ENCODE data around the gene IGFL4.

The IGFL4 gene

DNA sequence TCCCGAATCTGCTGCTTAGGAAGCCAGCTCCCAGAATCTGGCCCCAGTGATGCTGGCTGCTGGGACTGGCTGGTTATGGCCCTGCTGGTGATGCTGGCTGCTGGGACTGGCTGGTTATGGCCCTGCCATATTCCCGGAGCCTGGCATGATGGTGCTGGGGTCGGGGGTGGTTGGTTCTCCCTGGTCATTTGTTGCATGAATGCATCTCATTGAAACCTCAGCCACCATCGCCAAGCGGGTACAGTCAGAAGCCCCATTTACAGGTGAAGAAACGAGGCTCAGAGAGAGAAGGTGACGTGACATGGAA lies 20.0 kb downstream of the IGFL4 start:
- no peak for DNase-seq (ENCODE audit: low spot score)

DNA sequence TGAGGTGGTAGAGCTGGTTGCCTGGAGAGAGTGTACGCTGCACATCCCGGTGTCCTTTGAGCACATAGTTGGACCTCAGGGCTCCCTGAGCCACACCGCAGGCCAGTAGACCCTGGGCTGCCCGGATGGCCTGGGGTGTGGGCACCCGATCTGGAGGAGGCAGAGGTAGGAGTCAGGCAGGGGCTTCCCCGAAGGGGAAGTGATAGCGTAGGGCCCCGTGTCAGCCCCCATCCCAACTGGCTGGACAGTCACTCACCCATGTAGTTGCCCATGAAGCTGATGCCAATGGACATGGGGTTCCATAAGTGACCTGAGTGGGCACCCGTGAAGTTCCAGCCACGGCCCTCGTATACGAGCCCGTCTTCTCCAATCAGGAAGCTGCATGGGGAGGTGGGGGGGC lies 21.5 kb downstream of the IGFL4 start:
- no peak for DNase-seq (ENCODE audit: low spot score)

DNA sequence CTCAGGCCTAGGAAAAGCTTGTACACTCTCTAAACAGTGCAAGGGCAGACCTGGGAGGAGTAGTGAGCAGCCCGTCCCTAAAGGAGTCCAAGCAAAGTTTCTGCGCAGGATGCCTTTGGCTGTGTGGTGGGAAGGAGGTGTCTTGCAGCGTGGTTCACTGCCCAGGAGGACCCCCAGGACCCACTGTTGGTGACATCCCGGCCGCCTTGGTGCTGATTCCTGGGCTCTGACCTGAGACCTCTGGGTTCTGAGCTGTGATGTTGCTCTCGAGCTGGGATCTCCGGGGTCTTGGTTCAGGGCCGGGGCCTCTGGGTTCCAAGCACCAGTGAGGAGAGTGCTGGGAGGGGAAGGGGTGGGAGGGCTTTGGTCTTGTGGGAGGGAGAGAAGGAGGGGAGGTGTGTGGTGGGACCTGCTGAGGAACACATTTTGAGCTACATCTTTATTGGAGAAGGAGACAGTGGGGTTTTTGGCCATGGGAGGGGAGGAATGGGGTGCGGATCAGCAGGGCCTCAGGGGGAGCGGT lies 22.0 kb downstream of the IGFL4 start:
- DNase-seq (ENCODE audit: low spot score): no peak

DNA sequence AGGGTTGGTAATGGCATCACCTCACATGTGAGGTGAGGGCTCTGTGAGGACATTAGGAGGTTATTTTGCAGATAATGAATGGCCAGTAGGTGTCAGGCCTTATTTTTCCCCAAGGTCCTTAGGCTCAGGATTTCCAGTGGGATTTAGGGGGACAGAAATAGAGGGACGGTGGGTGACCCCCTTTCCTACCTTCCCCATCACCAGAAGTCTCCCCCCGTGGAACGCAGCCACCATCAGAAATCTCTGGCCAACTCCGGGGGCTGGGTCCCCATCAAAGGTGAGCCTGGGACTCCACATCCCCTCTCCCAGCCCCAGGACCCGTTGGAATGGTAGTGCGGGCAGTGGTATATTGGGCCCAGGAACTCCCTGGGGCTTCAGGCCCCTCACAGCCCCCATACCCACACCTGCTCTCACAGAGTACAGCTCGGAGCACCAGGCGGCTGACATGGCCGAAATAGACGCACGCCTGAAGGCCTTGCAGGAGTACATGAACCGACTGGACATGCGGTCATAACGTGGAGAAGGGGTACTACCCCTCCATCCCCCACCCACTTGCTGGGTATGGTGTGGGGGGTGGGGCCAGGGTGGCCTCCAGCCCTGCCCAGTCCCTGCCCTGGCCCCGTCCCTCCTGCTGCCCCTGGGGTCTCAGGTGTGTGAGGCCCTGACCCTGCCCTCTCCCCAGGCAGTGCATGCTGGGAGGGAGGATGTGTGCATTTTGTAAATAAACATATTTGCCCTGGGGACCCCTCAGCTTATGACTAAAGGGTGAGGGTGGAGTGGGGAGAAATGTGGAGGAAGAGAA lies 22.7 kb downstream of the IGFL4 start:
- no peak for DNase-seq (ENCODE audit: low spot score)

DNA sequence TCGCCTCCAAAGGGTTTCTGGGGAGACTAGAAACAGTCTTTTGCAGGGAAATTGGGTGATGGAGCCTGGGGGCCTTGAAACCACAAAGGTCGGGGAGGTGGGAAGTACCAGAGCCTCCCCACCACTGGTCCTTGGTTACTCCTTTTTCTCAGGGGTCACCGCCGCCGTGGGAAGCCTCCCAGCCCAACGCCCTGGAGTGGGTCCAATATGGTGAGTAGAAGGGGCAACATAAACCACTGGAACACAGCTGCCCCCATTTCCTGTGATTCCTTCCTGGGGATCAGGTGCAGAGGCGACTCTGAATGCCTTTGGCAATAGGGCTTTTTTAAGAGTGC lies 23.7 kb downstream of the IGFL4 start:
- no peak for DNase-seq (ENCODE audit: low spot score)

DNA sequence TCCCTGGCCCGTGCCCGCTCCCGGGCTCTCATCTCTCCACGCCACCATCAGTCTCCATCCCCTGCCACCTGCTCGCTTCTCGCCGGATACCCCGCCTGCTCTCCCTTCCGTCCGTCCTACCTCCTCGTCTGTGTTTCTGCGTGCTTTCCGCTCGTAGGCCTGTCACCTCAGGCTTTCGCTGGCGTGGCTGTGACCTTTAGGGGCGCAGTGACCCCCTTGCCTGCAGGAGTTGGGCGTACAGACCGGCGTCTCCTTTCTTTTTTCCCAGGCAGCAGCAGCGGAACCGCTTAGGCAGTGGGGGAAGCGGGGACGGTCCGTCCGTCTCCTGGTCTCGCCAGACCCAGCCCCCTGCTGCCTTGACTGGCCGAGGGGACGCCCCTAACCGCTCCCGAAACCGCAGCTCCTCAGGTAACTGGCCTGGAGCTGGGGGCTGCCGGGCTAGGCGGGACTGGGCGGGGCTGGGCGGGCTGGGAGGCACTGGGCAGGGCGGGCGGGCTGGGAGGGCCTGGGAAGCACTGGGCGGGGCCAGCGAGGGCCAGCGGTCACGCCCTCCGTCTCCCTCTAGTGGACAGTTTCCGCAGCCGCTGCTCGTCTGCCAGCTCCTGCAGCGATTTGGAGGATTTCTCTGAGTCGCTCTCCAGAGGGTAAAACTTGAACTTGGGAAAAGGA lies 24.2 kb downstream of the IGFL4 start:
- DNase-seq (ENCODE audit: low spot score): peak; percentile 92

DNA sequence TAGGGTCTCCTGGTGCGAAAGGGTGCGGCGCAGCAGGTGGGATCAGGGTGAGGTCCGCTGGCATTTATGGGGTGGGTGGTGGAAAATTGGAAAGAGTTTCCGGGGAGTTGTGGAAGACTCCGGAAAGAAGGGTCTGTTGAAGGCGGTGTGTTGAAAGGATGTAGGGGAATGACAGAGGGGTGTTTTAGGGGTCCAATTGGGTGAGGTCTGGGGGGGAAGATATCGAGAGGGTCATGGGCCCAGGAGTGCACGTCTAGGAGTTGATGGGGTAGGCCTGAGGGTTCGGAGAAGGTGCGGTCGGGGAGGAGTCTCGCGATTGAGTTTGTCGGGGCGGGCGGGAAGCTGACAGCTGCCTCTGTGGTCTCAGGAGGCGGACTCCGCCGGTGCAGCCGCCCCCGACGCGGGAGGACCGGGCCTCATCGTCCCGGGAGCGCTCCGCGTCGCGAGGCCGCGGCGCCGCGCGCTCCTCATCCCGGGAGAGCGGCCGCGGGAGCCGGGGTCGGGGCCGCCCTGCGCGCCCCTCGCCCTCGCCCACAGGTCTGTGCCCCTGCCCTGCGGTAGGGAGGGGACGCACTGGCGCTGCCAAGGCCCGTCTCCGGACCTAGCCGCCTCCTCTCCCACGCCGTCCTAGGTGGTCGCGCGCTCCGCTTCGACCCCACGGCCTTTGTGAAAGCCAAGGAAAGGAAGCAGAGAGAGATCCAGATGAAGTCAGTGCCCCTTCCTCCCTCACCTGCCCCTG lies 24.9 kb downstream of the IGFL4 start:
- DNase-seq (ENCODE audit: low spot score): no peak

DNA sequence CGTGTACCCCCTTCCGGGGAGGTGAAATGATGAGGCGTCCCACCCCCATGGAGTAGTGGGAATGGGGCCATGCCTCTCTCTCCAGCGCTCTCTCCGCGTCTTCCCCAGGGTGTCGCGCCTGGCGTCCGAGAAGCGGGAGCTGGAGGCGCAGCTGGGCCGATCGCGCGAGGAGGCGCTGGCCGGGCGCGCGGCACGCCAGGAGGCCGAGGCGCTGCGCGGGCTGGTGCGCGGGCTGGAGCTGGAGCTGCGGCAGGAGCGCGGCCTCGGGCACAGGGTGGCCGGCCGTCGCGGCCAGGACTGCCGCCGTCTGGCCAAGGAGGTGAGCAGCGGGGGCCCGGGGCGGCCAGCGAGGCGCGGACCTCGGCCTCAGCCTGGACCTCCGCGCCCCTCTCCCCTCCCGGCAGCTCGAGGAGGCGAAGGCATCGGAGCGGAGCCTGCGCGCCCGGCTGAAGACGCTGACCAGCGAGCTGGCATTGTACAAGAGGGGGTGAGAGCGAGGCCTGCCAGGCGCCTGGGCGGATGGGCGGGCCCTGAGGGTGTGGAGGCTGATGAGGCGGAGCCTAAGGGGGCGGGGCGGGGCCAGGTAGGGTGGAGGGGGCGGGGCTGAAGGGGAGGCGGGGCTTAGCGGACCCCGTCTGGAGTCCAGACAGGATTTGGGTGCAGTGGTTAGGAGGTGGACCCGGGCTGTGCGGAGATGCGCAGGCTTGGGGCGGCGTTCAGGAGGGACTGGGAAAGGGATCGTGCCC lies 25.7 kb downstream of the IGFL4 start:
- peak; percentile 29 for DNase-seq (ENCODE audit: low spot score)

DNA sequence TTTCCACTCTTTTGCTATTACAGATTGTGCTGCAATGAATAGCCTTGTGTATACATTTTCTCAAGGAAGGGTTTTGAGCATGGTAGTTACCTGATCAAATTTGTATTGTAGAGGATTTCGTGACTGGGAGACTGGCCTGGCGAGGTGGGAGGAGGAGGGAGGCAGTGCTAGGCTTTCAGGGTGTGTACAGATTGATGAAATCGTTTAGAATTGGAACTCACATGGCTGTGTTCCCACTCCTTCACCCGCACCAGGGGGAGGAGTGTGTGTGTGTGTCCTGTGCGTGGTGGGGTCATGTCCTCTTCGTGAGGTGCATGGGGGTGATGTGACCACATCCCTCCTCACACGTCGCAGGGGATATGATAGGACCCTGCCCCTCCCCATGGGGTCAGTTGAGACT lies 26.3 kb downstream of the IGFL4 start:
- no peak for DNase-seq (ENCODE audit: low spot score)

DNA sequence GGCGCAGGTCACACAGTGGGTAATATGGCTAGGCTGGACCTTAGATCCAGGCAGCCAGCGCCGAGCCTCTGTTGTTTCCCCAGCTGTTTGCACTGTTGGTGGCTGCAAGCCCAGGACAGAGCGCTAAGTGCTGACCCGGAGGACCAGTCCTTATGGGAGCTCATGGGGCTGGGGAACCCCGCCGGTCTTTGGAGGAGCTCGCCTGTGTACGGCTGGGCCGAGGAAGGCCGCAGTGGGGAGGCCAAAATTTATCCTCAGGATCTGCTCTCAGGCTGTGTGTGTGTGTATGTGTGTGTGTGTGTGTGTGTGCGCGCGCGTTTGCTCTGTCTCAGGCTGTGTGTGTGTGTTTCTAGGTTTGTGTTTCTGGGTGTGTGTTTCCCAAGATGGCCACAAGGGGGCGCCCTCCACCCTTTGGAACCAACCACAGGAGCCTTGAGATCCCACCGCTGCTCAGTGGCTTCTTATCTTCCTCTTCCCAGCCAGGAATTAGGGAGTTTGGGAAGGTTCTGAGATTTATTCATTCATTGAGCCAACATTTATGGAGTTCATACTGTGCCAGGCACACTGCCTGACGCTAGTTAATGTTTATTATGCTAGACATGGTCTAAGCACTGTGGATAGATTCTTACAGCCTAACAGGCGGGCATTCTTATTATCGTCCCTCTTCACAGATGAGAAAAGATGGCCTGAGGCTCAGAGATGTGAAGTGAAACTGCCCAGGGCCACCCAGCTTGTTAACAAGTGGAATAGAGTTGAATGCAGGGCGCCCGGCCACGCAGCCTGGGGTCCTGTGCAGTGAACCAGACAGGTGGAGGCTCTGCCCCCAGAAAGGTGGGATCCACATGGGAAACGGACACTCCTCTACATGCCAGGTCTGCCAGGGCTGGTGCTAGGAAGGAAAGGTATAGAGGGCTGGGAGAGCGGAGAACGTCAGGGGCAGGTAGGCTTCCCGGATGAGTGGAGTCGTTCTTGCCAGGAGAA lies 31.0 kb downstream of the IGFL4 start:
- peak; percentile 76 for DNase-seq (ENCODE audit: low spot score)

DNA sequence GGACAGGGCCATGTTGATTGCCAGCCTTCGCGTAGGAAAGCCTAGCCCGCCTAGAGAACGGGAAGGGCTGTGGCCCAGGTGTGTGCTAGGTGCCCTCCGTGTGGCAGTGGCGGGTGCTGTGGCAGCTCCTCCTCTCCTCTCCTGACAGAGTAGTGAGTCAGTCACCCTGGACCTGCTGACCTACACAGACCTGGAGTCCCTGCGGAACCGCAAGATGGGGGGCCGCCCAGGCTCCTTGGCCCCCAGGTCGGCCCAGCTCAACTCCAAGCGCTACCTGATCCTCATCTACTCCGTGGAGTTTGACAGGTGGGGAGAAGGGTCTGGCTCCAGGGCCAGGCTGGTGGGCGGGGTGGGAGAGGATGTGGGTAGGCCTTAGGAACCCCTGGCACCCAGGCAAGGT lies 34.4 kb downstream of the IGFL4 start:
- no peak for DNase-seq (ENCODE audit: low spot score)

DNA sequence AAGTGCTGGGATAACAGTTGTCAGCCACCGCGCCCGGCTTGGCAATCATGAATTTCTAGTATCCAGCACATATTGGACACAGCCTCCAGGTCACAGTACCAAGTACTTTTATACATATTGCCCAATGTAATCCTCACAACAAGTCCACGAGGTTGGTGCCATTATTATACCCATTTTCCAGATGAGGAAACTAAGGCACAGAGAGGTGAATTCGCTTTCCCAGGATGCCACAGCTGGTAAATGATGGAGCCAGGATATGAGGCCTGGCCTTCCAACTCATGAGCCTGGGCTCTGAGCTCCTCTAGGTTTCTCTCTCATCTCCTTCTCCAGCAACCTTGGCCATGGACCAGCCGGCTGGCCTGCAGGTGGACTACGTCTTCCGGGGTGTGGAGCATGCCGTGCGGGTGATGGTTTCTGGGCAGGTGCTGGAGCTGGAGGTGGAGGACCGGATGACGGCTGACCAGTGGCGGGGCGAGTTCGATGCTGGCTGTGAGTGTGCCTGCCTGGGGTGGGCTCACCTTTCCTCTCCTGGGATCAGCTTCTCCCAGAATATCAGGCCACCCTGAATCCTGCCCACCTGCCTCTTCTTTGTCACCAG lies 38.0 kb downstream of the IGFL4 start:
- DNase-seq (ENCODE audit: low spot score): no peak

DNA sequence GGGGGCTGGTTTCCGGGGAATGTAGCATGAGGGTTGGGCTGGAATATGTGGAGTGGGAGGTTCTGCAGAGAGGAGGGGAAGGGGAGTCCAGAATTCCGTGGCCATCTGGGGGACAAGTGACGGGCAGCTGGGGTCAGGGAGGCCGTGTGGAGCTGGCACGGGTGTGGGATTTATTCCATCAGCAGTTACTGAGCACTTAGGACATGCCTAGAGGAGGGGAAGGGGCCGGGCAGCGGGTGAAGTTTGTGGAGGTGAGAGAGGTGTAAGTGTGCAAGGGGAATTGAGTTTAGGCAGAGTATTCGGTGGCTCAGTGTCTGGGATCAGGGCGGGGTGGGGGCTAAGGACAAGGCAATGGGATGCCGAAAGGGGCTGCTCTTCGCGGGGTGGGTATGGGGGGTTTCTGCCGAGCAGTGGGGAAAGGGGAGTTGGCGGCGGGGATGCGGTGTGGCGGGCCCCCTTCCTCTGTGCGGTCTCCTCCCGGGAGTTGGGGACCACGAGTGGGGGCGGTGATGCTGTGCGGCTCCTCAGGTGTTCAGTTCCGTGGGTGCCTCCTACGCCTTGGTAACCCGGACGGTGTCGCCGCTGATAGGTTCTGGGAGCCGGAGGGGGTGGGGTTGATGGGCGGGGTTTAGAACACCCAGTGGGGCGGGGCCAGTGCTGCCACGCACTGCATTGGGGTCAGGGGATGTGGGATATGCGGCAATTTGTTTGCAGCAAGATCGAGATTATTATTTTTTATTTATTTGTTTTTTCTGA lies 40.1 kb downstream of the IGFL4 start:
- no peak for DNase-seq (ENCODE audit: low spot score)

DNA sequence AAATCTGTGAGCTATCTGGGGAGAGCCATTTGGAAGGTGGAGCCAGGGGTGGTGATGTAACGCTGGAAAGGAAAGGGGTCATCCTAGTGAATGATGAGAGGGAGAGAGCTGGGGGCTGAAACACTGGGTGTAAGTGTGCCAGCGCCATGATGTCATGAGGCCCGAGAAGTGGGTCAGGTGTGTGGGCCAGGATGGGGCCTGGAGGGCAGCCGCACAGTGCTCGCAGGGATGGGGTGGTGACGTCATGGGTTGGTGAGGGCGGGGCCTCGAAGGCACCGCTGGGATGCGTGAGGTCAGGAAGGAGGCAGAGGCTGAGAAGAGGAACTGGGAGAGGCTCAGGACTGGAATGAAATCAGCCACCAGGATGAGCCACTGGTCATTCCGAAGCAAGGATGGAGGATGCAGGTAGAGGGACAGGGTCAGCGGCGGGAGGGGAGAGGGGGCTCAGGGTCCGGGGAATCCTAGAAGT lies 41.1 kb downstream of the IGFL4 start:
- DNase-seq (ENCODE audit: low spot score): peak; percentile 34

DNA sequence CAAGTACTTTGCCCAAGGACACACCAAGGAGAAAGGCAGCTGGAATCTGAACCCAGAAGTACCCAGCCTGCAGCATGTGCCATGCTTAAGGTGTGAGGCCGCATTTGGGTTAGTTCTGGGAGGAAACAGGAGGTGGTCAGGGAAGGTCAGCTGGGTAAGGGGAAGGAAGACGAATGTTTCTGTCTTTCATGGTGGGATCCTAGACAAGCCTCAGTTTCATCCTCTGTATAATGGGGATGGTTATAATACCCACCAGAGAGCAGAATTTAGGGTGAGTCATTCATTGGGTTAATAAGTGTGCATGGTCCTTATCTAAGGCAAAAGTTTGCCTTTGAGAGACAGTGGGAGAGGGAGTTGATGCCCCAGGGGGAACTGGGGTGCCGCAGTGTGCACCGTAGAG lies 42.0 kb downstream of the IGFL4 start:
- no peak for DNase-seq (ENCODE audit: low spot score)

DNA sequence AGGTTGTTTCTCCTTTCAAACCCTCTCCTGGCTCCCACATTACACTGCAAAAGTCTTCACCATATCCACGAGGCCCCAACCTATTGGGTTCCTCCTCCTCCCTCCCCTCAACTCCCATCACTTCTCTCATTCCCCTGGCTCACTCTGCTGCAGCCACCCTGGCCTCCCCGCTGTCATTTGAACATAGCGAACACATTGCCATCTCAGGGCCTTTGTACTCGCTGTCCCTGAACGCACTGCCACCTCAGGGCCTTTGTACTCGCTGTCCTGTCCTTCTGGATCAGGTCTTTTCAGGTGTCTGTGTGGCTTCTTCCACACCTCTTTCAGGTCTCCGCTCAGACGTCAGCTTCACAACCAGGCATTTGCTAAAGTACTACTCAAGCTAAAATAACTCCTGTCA lies 43.9 kb downstream of the IGFL4 start:
- DNase-seq (ENCODE audit: low spot score): no peak

DNA sequence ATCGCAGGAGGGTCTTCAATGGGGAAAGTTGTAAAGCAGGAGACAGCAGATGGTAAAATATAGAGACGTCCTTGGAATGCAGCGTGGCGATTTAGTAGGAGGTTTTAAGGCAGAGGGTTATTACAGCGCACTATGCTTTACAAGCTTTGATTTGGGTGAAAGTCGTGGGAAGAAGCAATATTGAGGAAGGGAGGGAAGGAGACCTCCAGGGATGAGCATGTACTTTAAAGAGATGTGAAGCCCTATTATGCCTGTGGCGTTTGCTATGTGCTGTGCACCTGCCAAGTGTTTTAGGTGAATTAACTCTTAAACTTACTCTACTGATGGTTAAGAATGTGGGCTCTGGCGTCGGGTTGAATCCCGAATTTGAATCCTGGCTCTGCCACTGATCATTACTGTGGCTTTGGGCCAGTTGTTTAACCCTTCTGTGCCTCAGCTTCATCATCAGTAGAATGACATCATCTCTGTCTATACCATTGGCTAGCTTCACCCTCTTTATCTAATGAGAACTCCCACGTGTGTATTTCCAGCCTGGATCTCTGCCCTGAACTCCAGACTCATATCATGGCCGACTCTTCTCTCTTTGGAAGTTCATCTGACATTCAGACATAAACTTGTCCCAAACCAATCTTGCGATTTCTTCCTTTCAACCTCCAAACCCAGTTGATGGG lies 45.0 kb downstream of the IGFL4 start:
- DNase-seq (ENCODE audit: low spot score): no peak

DNA sequence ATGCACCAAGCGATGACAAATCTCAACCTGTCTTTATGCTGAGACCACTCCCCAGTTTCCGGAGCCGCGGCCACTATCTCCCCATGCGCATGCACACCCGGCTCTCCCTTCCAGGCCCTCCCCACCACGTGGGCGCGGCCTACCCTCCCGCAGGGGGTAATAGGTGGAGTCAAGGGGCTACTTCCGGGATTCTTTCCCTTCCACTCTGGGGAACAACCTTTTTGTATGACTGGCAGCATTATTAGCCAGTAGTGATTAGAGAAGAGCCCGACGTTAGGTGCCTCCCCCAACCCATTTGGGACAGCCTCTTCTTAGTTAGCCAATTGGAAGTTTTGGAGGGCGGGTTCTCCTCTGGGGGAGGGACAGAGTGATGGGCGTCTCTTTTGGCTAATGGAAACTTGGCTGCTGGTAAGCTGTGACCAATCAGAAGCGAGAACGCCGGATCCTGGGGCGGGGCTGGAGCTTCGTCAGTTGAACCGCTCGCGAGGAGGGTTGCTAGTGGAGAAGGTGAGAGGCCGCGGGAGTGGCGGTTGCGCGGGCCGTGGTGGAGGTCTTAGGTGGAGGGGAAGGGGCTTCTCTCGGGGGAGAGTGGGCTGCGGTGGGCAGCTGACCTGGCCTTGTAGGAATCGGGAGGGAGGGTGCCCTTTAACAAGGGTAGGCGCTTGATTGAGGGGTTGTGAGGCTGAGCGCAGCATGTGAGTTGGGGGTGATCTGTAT lies 45.6 kb downstream of the IGFL4 start, which contains the start of gene CCDC61:
CCDC61 (plus strand) TSS at position 470 of the 717 bp plus-strand sequence. CDS start 7,552 bp downstream, outside the sequence.
- DNase-seq (ENCODE audit: low spot score): peak; percentile 100

Data from AG08395 (cell line).